22Rv1 (cell line): ENCODE data around the gene ZNF219.

Source experiments
- ZFX ChIP-seq: fragments of 450-650 bp; IDR thresholded peaks from 2 replicates; pipeline ENCODE4 v1.6.1; 2017; ENCODE audit warnings: antibody characterized with exemption, borderline replicate concordance
- TF ChIP-seq, protein P1 (sequence below): fragments of 450-650 bp; IDR thresholded peaks from 2 replicates; pipeline ENCODE4 v1.5.1; 2017; ENCODE audit warnings: mild to moderate bottlenecking

DNA sequence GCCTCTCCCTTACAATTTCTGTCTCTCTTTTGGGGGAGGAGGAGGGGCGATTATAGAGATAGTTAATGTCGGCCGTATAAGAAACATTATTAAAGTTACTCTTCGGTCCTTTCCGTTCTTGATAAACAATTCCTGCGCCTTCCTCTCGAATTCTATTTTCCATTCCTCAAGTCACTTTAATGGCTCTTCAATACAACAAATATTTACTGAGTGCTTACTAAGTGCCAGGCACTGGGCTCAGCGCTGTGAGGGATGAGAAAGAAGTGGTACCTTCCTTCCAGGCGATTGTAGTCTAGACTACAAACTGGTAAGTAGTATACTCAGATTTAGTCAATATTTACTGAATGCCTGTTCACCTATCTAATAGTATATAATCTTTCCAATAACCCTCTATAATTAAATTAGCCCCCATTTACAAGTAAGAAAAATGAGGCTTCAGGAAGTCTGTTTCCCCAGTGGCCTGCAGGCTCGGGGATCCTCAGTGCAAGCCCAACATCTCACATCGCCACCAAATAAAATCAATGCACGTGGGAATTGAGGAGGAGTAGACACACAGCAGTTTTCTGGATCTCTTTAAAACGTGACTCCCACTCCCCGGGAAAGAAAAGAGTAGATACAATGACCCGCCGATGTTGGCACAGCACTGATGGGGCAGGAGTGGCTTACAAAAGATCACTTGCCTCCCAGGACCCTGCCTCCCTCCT is 589 bp upstream of the ZNF219 start:
- TF ChIP-seq, protein P1, sequence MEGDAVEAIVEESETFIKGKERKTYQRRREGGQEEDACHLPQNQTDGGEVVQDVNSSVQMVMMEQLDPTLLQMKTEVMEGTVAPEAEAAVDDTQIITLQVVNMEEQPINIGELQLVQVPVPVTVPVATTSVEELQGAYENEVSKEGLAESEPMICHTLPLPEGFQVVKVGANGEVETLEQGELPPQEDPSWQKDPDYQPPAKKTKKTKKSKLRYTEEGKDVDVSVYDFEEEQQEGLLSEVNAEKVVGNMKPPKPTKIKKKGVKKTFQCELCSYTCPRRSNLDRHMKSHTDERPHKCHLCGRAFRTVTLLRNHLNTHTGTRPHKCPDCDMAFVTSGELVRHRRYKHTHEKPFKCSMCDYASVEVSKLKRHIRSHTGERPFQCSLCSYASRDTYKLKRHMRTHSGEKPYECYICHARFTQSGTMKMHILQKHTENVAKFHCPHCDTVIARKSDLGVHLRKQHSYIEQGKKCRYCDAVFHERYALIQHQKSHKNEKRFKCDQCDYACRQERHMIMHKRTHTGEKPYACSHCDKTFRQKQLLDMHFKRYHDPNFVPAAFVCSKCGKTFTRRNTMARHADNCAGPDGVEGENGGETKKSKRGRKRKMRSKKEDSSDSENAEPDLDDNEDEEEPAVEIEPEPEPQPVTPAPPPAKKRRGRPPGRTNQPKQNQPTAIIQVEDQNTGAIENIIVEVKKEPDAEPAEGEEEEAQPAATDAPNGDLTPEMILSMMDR: no peak
- no peak for TF ChIP-seq ZFX
